Nephron progenitor cell (in vitro differentiated cells): Measurements from ENCODE around the gene DRD1.
"Not testable (repeated sequence)": the region's sequence is repeated elsewhere in the genome, so short reads cannot be mapped to it uniquely, and the experiment has no call there.

ENCODE experiments used
- DNase-seq: peaks from one replicate; pipeline ENCODE4 v3.0.0; 2021
- H3K27ac Mint-ChIP-seq: 2 replicates; pipeline ENCODE4 v1.8.0; 2021; ENCODE audit warnings: mild to moderate bottlenecking, moderate library complexity, mixed read lengths
- H3K27me3 Mint-ChIP-seq: 2 replicates; pipeline ENCODE4 v1.8.0; 2021; ENCODE audit warnings: mild to moderate bottlenecking, low read depth, mixed read lengths; ENCODE audit not compliant: poor library complexity
- H3K36me3 Mint-ChIP-seq: 2 replicates; pipeline ENCODE4 v1.8.0; 2021; ENCODE audit warnings: low read depth, mixed read lengths
- H3K4me1 Mint-ChIP-seq: 2 replicates; pipeline ENCODE4 v1.8.0; 2021; ENCODE audit warnings: mixed read lengths
- H3K4me3 Mint-ChIP-seq: 2 replicates; pipeline ENCODE4 v1.8.0; 2021; ENCODE audit warnings: mild to moderate bottlenecking, moderate library complexity, mixed read lengths
- H3K9me3 Mint-ChIP-seq: 2 replicates; pipeline ENCODE4 v1.8.0; 2021; ENCODE audit warnings: mild to moderate bottlenecking, moderate library complexity, mixed read lengths
- TF ChIP-seq, protein P1 (sequence below): fragments of 200-600 bp; sonication (generic); IDR thresholded peaks from 2 replicates; pipeline ENCODE4 v1.5.0; 2021; ENCODE audit warnings: antibody characterized with exemption

DRD1 gene

DNA sequence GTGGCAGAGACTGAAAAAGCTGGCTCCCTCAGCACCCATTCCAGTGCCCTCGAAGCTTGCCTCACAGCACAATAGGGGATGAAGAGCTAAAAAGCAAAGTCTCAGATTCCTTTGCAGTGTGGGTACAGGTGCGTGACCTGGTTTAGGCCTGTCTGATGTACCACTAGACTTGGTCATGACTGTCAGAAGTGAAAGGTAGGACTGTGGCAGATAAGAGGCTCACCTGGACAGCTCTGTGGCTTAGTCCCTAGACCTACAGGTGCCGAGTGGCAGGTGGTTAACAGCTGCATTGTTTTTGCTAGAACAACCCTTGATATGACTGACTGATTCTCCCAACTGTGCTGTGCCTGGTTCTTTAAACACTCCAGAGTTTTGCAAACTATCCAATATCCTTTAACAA lies 19.7 kb upstream of the DRD1 start:
- Mint-ChIP-seq H3K36me3 (no peaks in the 10 kb centered on the region), H3K9me3 (no peaks in the 10 kb centered on the region), H3K4me1 (peaks cover 14% of the 10 kb centered on the region), H3K4me3 (no peak overlapping the region), H3K27me3 (peaks cover 18% of the 10 kb centered on the region), H3K27ac (no peak overlapping the region)
- no peak for DNase-seq
- TF ChIP-seq, protein P1, sequence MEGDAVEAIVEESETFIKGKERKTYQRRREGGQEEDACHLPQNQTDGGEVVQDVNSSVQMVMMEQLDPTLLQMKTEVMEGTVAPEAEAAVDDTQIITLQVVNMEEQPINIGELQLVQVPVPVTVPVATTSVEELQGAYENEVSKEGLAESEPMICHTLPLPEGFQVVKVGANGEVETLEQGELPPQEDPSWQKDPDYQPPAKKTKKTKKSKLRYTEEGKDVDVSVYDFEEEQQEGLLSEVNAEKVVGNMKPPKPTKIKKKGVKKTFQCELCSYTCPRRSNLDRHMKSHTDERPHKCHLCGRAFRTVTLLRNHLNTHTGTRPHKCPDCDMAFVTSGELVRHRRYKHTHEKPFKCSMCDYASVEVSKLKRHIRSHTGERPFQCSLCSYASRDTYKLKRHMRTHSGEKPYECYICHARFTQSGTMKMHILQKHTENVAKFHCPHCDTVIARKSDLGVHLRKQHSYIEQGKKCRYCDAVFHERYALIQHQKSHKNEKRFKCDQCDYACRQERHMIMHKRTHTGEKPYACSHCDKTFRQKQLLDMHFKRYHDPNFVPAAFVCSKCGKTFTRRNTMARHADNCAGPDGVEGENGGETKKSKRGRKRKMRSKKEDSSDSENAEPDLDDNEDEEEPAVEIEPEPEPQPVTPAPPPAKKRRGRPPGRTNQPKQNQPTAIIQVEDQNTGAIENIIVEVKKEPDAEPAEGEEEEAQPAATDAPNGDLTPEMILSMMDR, result no peak

GRCh38 chr5:175461370-175461769 lies 17.4 kb upstream of the DRD1 start:
- peaks cover 5% of the 10 kb centered on the region for H3K4me1 Mint-ChIP-seq
- no peaks in the 10 kb centered on the region for H3K9me3 Mint-ChIP-seq
- DNase-seq, result no peak
- H3K4me3 Mint-ChIP-seq, result no peak overlapping the region
- no peak overlapping the region for H3K27ac Mint-ChIP-seq
- TF ChIP-seq, protein P1, result no peak
- peaks cover 14% of the 10 kb centered on the region for H3K27me3 Mint-ChIP-seq
- no peaks in the 10 kb centered on the region for H3K36me3 Mint-ChIP-seq

GRCh38 chr5:175460552-175460951 lies 16.6 kb upstream of the DRD1 start:
- Mint-ChIP-seq H3K27me3 (peaks cover 15% of the 10 kb centered on the region), H3K9me3 (no peaks in the 10 kb centered on the region), H3K4me3 (no peak overlapping the region), H3K27ac (no peak overlapping the region), H3K4me1 (peaks cover 5% of the 10 kb centered on the region), H3K36me3 (no peaks in the 10 kb centered on the region)
- no peak for DNase-seq
- TF ChIP-seq, protein P1, result no peak

- Mint-ChIP-seq H3K27ac (no peak overlapping the region), H3K36me3 (no peaks in the 10 kb centered on the region), H3K27me3 (peaks cover 19% of the 10 kb centered on the region)
Measured at GRCh38 chr5:175460126-175460525, 16.1 kb upstream of the DRD1 start.

DNA sequence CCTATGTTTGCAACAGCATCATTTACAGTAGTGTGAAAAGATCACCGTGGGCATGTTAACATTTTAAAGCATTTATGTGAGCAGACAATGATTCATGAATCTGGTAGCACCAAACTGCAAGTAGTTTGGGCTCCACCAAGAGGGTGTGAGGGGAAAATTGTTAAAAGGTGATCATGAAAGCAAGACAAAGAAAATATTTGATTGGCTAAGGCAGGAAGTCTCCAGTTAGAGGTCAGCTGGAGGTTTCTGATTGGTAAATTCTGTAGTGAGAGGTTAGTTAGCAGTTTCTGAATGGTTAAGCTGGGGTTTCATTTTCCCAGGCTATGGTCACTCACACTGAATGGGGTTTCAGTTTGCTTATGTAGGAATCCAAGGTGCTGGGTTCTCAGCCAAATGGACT lies 13.5 kb upstream of the DRD1 start:
- TF ChIP-seq, protein P1, result no peak
- no peaks in the 10 kb centered on the region for H3K36me3 Mint-ChIP-seq

More at GRCh38 chr5:175460126-175460525, 16.1 kb upstream of the DRD1 start:
- DNase-seq, result no peak
- no peak overlapping the region for H3K4me3 Mint-ChIP-seq
- H3K4me1 Mint-ChIP-seq, result peaks cover 5% of the 10 kb centered on the region
- H3K9me3 Mint-ChIP-seq, result no peaks in the 10 kb centered on the region
- TF ChIP-seq, protein P1, result peak; percentile 50

GRCh38 chr5:175456105-175456742 lies 12.2 kb upstream of the DRD1 start:
- Mint-ChIP-seq H3K4me3 (no peak overlapping the region), H3K36me3 (no peaks in the 10 kb centered on the region), H3K27me3 (peaks cover 41% of the 10 kb centered on the region), H3K27ac (no peak overlapping the region), H3K4me1 (no peaks in the 10 kb centered on the region), H3K9me3 (no peaks in the 10 kb centered on the region)
- TF ChIP-seq, protein P1, result no peak
- no peak for DNase-seq

More for the DNA sequence above, 13.5 kb upstream of the DRD1 start:
- Mint-ChIP-seq H3K27ac (no peak overlapping the region), H3K4me3 (no peak overlapping the region), H3K27me3 (peaks cover 33% of the 10 kb centered on the region), H3K4me1 (no peaks in the 10 kb centered on the region), H3K9me3 (no peaks in the 10 kb centered on the region)
- DNase-seq, result no peak

GRCh38 chr5:175454338-175454737 lies 10.4 kb upstream of the DRD1 start:
- not testable (repeated sequence) for H3K9me3 Mint-ChIP-seq, H3K36me3 Mint-ChIP-seq, DNase-seq, H3K27ac Mint-ChIP-seq, H3K4me3 Mint-ChIP-seq, H3K4me1 Mint-ChIP-seq
- peaks cover 49% of the 10 kb centered on the region for H3K27me3 Mint-ChIP-seq
